ENCODE measurements around the gene SLC26A1. TPM values are rescaled to one million over a fixed set of nuclear protein-coding genes. Genes with fewer than 3 reads are reported as not detected.

Gene SLC26A1
- total RNA-seq, 1 experiment from 2014 or later: 0.09 TPM

DNA sequence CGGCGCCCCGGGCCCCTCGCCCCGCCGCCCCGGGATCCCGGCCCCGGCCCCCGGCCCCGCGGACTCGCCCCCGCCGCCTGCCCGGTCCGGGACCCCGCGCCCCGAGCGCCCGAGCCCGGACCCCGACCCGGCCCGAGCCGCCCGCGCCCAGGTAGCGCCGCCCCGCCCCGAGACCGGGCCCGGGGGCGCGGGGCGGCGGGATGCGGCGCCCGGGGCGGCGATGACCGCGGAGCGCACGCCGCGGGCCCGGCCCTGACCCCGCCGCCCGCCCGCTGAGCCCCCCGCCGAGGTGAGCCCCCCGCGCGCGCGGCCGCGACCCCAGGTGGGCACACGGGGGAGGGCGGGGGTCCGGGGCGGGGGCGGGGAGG is 18.4 kb upstream of the SLC26A1 start:
- no peak overlapping the region for H3K4me2 ChIP-seq (ENCODE audit: insufficient read depth, insufficient read length, low read length)
- TF ChIP-seq, protein P1, sequence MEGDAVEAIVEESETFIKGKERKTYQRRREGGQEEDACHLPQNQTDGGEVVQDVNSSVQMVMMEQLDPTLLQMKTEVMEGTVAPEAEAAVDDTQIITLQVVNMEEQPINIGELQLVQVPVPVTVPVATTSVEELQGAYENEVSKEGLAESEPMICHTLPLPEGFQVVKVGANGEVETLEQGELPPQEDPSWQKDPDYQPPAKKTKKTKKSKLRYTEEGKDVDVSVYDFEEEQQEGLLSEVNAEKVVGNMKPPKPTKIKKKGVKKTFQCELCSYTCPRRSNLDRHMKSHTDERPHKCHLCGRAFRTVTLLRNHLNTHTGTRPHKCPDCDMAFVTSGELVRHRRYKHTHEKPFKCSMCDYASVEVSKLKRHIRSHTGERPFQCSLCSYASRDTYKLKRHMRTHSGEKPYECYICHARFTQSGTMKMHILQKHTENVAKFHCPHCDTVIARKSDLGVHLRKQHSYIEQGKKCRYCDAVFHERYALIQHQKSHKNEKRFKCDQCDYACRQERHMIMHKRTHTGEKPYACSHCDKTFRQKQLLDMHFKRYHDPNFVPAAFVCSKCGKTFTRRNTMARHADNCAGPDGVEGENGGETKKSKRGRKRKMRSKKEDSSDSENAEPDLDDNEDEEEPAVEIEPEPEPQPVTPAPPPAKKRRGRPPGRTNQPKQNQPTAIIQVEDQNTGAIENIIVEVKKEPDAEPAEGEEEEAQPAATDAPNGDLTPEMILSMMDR (conservative IDR thresholded peaks at IDR 0.05): no peak

More for the DNA sequence above, 18.4 kb upstream of the SLC26A1 start:
- H3K56ac ChIP-seq (ENCODE audit: insufficient read length, low read depth, low read length): no peak overlapping the region
- Mint-ChIP-seq H3K4me1 (peaks cover 11 to 12% of the 10 kb centered on the region in 2 experiments), H3K27me3 (ENCODE audit: low read depth) (peaks cover 36% of the 10 kb centered on the region), H3K4me3 (no peak overlapping the region), H3K27ac (no peak overlapping the region), H3K9me3 (peaks cover 0 to 9% of the 10 kb centered on the region in 2 experiments; a peak in 4 of 5 replicates), H3K36me3 (ENCODE audit: insufficient read depth in 1 of 3, low read depth in 3 of 3) (peaks cover 0 to 4% (median 0%) of the 10 kb centered on the region in 3 experiments; a peak in 2 of 7 replicates)
- H4K20me1 ChIP-seq (ENCODE audit: control insufficient read depth, insufficient read depth, insufficient read length): no peaks in the 10 kb centered on the region
- H3K27me3 ChIP-seq (ENCODE audit: insufficient read depth, low read length): peaks cover 22% of the 10 kb centered on the region; the same call in 1 of the 2 replicates
- no peak overlapping the region for H4K8ac ChIP-seq (replicated peaks; ENCODE audit: insufficient read length, low read depth, low read length)
- H3K4me1 ChIP-seq (ENCODE audit: insufficient read depth, low read length): no peaks in the 10 kb centered on the region
- H2AFZ ChIP-seq (ENCODE audit: low read length): no peak overlapping the region
- WGBS (ENCODE audit: extremely low coverage, insufficient read length, low lambda C conversion rate): no CpG with 5 or more reads among the region's 69 CpGs
- no peak overlapping the region for H4K91ac ChIP-seq (ENCODE audit: insufficient read length, low read depth, low read length)
- no peak overlapping the region for H3T11ph ChIP-seq (ENCODE audit: low read length)
- H3K23ac ChIP-seq (ENCODE audit: insufficient read length, low read depth, low read length): no peak overlapping the region
- no peak overlapping the region for H3K14ac ChIP-seq (ENCODE audit: insufficient read depth, low read length)
- H3K9me3 ChIP-seq (ENCODE audit: control insufficient read depth, low read depth, low read length): no peaks in the 10 kb centered on the region
- H3K4ac ChIP-seq (ENCODE audit: low read depth, low read length): no peak overlapping the region
- H3K79me1 ChIP-seq (ENCODE audit: insufficient read depth, low read depth, low read length, poor library complexity, severe bottlenecking): no peaks in the 10 kb centered on the region
- H4K5ac ChIP-seq (ENCODE audit: insufficient read length, low read depth, low read length): no peak overlapping the region
- no peak overlapping the region for H3K18ac ChIP-seq (ENCODE audit: insufficient read length, low read depth, low read length)
- no peak overlapping the region for H2AK5ac ChIP-seq (ENCODE audit: insufficient read length, low read length)
- no peak overlapping the region for H3K27ac ChIP-seq (ENCODE audit: insufficient read length, low read depth, low read length)
- DNase-seq: no peak
- no peak overlapping the region for H2BK20ac ChIP-seq (ENCODE audit: low read depth, low read length, poor library complexity, severe bottlenecking)
- H3K79me2 ChIP-seq (ENCODE audit: insufficient read depth, low read length): no peaks in the 10 kb centered on the region
- no peak overlapping the region for H2BK12ac ChIP-seq (ENCODE audit: insufficient read length, low read depth, low read length)
- peaks cover 14% of the 10 kb centered on the region for H3K23me2 ChIP-seq (ENCODE audit: insufficient read length, low read depth, low read length, poor library complexity, severe bottlenecking)
- H3K9ac ChIP-seq (ENCODE audit: extremely low read depth, insufficient read length, low read length): no peak overlapping the region
- no peak overlapping the region for H2BK120ac ChIP-seq (ENCODE audit: low read depth, low read length, poor library complexity, severe bottlenecking)
- H2BK5ac ChIP-seq (ENCODE audit: insufficient read length, low read length): no peak overlapping the region
- H2BK15ac ChIP-seq (ENCODE audit: low read depth, low read length): no peak overlapping the region

Data from H9 (cell line).